ENCODE results near the gene TFIP11.

DNA sequence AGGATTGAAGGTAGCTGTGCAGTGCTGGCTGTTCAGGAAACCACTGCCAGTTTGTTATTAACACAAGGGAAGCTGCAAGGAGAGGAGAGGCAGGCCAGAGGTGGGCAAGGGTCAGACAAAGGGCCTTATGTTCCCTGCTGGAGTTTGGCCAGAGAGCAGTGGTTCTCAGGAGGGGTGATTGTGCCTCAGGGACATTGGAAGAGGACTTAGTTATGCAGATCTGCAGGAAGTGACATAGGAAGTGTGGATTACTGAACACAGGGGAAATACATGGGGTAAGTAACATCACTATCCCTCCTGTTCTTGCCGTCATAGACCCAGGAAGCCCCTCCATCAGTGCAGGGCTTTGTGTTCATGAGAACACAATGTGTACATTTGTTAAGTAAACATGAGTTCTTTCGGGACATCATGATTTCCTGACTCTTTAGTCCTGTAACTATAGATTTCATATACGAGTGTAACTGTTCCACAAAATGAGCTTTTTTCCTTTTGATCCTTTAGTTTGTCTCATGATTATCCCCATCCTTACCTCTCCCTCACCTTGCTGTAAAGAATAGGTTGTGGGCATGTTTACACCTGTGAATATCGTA is 22.7 kb downstream of the TFIP11 start:
- TF ChIP-seq, protein P1, sequence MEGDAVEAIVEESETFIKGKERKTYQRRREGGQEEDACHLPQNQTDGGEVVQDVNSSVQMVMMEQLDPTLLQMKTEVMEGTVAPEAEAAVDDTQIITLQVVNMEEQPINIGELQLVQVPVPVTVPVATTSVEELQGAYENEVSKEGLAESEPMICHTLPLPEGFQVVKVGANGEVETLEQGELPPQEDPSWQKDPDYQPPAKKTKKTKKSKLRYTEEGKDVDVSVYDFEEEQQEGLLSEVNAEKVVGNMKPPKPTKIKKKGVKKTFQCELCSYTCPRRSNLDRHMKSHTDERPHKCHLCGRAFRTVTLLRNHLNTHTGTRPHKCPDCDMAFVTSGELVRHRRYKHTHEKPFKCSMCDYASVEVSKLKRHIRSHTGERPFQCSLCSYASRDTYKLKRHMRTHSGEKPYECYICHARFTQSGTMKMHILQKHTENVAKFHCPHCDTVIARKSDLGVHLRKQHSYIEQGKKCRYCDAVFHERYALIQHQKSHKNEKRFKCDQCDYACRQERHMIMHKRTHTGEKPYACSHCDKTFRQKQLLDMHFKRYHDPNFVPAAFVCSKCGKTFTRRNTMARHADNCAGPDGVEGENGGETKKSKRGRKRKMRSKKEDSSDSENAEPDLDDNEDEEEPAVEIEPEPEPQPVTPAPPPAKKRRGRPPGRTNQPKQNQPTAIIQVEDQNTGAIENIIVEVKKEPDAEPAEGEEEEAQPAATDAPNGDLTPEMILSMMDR (IDR thresholded peaks at IDR 0.05): no peak
- TF ChIP-seq EZH2 (IDR thresholded peaks at IDR 0.05): no peak
